ENCODE data around the gene ERP27. TPM values are rescaled to one million over a fixed set of nuclear protein-coding genes. Genes with fewer than 3 reads are reported as not detected.
A peak's percentile ranks its signal among the peaks of the same experiment; 100 is the strongest.

ERP27 gene
- polyA plus RNA-seq, 1 donor (not counting 4 experiments of a cell fraction or from before 2014, with no cell fraction given) = 0.18 TPM

- TF ChIP-seq EZH2 (IDR thresholded peaks at IDR 0.05; ENCODE audit: low read length) (no peak), CTCF (optimal IDR thresholded peaks at IDR 0.05 in 1 of 3, IDR thresholded peaks at IDR 0.05 in 1 of 3, conservative IDR thresholded peaks at IDR 0.05 in 1 of 3; ENCODE audit: extremely low read depth in 1 of 3, insufficient read depth in 2 of 3, low read length in 3 of 3) (no peak)
- dilution Hi-C loops (cut with MboI; ENCODE audit: extremely low pct_ligation_motif_present, low sequenced_read_pairs) = no loop called here
- Histone ChIP-seq H3K4me2 (ENCODE audit: control insufficient read depth, extremely low read depth, insufficient read depth, low read depth, low read length) (peak overlapping the region; percentile 55), H3K9ac (ENCODE audit: control insufficient read depth, extremely low read depth, insufficient read depth, low read length) (no peak overlapping the region), H4K20me1 (ENCODE audit: control insufficient read depth, extremely low read depth, insufficient read depth, low read length) (no peaks in the 10 kb centered on the region), H3K9me3 (ENCODE audit: control insufficient read depth, low read depth, low read length) (no peaks in the 10 kb centered on the region), H3K4me1 (ENCODE audit: control insufficient read depth, extremely low read depth, insufficient read depth, low read length) (peaks cover 16% of the 10 kb centered on the region), H3K27me3 (ENCODE audit: control insufficient read depth, extremely low read depth, insufficient read depth, low read length) (no peaks in the 10 kb centered on the region), H3K27ac (ENCODE audit: control insufficient read depth, insufficient read depth, low read length) (no peak overlapping the region), H3K9me1 (ENCODE audit: control insufficient read depth, extremely low read depth, insufficient read depth, low read length) (no peaks in the 10 kb centered on the region), H2AFZ (ENCODE audit: control insufficient read depth, low read length) (peak overlapping the region; percentile 79), H3K79me2 (ENCODE audit: control insufficient read depth, insufficient read depth, low read length) (no peaks in the 10 kb centered on the region), H3K4me3 (ENCODE audit: control insufficient read depth in 2 of 3, extremely low read depth in 1 of 3, insufficient read depth in 2 of 3, low read depth in 1 of 3, low read length in 3 of 3) (peak overlapping the region in 2 of 3 experiments; percentile 9 to 19), H3K36me3 (ENCODE audit: control insufficient read depth in 2 of 2, extremely low read depth in 1 of 2, insufficient read depth in 2 of 2, low read length in 2 of 2) (no peaks in the 10 kb centered on the region)
- FAIRE-seq = no peak
- no peak for DNase-seq (ENCODE audit: low read depth, low spot score)
Observed at GRCh38 chr12:14904854-14905253, 33.5 kb downstream of the ERP27 start.

GRCh38 chr12:14903386-14904098 is 34.8 kb downstream of the ERP27 start:
- Histone ChIP-seq H3K9ac (ENCODE audit: control insufficient read depth, extremely low read depth, insufficient read depth, low read length) (no peak overlapping the region), H3K4me2 (ENCODE audit: control insufficient read depth, extremely low read depth, insufficient read depth, low read depth, low read length) (no peak overlapping the region), H3K27ac (ENCODE audit: control insufficient read depth, insufficient read depth, low read length) (no peak overlapping the region), H2AFZ (ENCODE audit: control insufficient read depth, low read length) (no peak overlapping the region), H3K4me3 (ENCODE audit: control insufficient read depth in 2 of 3, extremely low read depth in 1 of 3, insufficient read depth in 2 of 3, low read depth in 1 of 3, low read length in 3 of 3) (no peak overlapping the region), H3K4me1 (ENCODE audit: control insufficient read depth, extremely low read depth, insufficient read depth, low read length) (peaks cover 10% of the 10 kb centered on the region), H4K20me1 (ENCODE audit: control insufficient read depth, extremely low read depth, insufficient read depth, low read length) (no peaks in the 10 kb centered on the region), H3K36me3 (ENCODE audit: control insufficient read depth in 2 of 2, extremely low read depth in 1 of 2, insufficient read depth in 2 of 2, low read length in 2 of 2) (no peaks in the 10 kb centered on the region), H3K9me1 (ENCODE audit: control insufficient read depth, extremely low read depth, insufficient read depth, low read length) (no peaks in the 10 kb centered on the region), H3K27me3 (ENCODE audit: control insufficient read depth, extremely low read depth, insufficient read depth, low read length) (no peaks in the 10 kb centered on the region), H3K9me3 (ENCODE audit: control insufficient read depth, low read depth, low read length) (no peaks in the 10 kb centered on the region), H3K79me2 (ENCODE audit: control insufficient read depth, insufficient read depth, low read length) (no peaks in the 10 kb centered on the region)
- no peak for DNase-seq (ENCODE audit: low read depth, low spot score)
- TF ChIP-seq CTCF (optimal IDR thresholded peaks at IDR 0.05 in 1 of 3, IDR thresholded peaks at IDR 0.05 in 1 of 3, conservative IDR thresholded peaks at IDR 0.05 in 1 of 3; ENCODE audit: extremely low read depth in 1 of 3, insufficient read depth in 2 of 3, low read length in 3 of 3) = no peak
- TF ChIP-seq EZH2 (IDR thresholded peaks at IDR 0.05; ENCODE audit: low read length) = no peak
- dilution Hi-C loops (cut with MboI; ENCODE audit: extremely low pct_ligation_motif_present, low sequenced_read_pairs) = no loop called here
- no peak for FAIRE-seq

All from keratinocyte (primary cell).